HL-60 (cell line): Measurements from ENCODE around the gene FALEC. TPM values are rescaled to one million over a fixed set of nuclear protein-coding genes. Genes with fewer than 3 reads are reported as not detected.

Experiments used
- DNase-seq, 2 experiments: peaks; one replicate each; pipeline ENCODE4 v3.0.0-alpha.2; 2010 to 2020; ENCODE audit warnings: low read depth in 1 of 2, low spot score in 1 of 2
- H3K27ac ChIP-seq: fragments of 250-450 bp; sonication (Bioruptor Pico); replicated peaks from 2 replicates; pipeline ENCODE4 v1.5.1; 2020; ENCODE audit warnings: mild to moderate bottlenecking, moderate library complexity
- H3K27me3 ChIP-seq: fragments of 250-450 bp; sonication (Bioruptor Pico); 2 replicates; pipeline ENCODE4 v1.5.1; 2021; ENCODE audit warnings: mild to moderate bottlenecking, moderate library complexity; ENCODE audit not compliant: insufficient read depth, poor library complexity, severe bottlenecking
- H3K4me3 ChIP-seq: replicated peaks from 2 replicates; pipeline ENCODE4 v1.5.1; 2011; ENCODE audit warnings: mild to moderate bottlenecking, control low read depth, low read length; ENCODE audit not compliant: insufficient read depth
- GABPA ChIP-seq: IDR thresholded peaks from 2 replicates; pipeline ENCODE4 v1.6.1; 2012; ENCODE audit warnings: low read depth
- POLR2AphosphoS5 ChIP-seq: IDR thresholded peaks from 2 replicates; pipeline ENCODE4 v1.6.1; 2012; ENCODE audit warnings: low read depth
- SPI1 ChIP-seq: IDR thresholded peaks from 2 replicates; pipeline ENCODE4 v1.6.1; 2012; ENCODE audit warnings: low read depth, mild to moderate bottlenecking, borderline replicate concordance
- microRNA-seq: library from miRNA; unstranded; fragments of <30 nt; microRNA quantifications from one replicate; pipeline ENCODE4, GENCODE V29; 2018
- TF ChIP-seq, protein P1 (sequence below): IDR thresholded peaks from one replicate; pipeline ENCODE4 v1.5.1; 2011; ENCODE audit warnings: low read length, control low read depth, inconsistent platforms; ENCODE audit not compliant: insufficient read depth
- TF ChIP-seq, protein P2 (sequence below): IDR thresholded peaks from 2 replicates; pipeline ENCODE4 v1.6.1; 2012; ENCODE audit warnings: low read depth; ENCODE audit not compliant: insufficient replicate concordance

FALEC gene

DNA sequence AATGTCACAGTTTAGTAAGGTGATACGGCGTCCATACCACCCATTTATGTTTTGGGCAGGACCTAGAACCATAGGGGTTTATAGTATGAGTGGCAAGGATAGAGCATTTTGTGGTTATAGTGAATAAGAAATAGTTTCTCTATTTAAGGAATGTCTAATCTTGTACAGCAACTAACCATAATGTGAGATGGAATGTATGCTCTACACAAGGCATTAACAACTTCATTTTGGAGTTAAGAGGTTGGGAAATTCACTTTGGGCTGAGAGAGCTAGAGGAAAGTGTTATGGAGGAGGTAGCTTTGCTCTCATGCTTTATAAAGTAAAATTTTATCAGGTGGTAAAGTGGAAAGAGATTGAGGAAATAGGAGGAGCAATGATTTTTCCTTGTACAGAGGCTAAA is 66.8 kb downstream of the FALEC start:
- no peak for DNase-seq
- no peak overlapping the region for H3K27ac ChIP-seq

More for the DNA sequence above, 66.8 kb downstream of the FALEC start:
- Histone ChIP-seq H3K4me3 (no peak overlapping the region), H3K27me3 (no peaks in the 10 kb centered on the region)
- TF ChIP-seq GABPA (no peak), SPI1 (no peak), POLR2AphosphoS5 (no peak)
- TF ChIP-seq, protein P1, sequence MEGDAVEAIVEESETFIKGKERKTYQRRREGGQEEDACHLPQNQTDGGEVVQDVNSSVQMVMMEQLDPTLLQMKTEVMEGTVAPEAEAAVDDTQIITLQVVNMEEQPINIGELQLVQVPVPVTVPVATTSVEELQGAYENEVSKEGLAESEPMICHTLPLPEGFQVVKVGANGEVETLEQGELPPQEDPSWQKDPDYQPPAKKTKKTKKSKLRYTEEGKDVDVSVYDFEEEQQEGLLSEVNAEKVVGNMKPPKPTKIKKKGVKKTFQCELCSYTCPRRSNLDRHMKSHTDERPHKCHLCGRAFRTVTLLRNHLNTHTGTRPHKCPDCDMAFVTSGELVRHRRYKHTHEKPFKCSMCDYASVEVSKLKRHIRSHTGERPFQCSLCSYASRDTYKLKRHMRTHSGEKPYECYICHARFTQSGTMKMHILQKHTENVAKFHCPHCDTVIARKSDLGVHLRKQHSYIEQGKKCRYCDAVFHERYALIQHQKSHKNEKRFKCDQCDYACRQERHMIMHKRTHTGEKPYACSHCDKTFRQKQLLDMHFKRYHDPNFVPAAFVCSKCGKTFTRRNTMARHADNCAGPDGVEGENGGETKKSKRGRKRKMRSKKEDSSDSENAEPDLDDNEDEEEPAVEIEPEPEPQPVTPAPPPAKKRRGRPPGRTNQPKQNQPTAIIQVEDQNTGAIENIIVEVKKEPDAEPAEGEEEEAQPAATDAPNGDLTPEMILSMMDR, result no peak
- TF ChIP-seq, protein P2, sequence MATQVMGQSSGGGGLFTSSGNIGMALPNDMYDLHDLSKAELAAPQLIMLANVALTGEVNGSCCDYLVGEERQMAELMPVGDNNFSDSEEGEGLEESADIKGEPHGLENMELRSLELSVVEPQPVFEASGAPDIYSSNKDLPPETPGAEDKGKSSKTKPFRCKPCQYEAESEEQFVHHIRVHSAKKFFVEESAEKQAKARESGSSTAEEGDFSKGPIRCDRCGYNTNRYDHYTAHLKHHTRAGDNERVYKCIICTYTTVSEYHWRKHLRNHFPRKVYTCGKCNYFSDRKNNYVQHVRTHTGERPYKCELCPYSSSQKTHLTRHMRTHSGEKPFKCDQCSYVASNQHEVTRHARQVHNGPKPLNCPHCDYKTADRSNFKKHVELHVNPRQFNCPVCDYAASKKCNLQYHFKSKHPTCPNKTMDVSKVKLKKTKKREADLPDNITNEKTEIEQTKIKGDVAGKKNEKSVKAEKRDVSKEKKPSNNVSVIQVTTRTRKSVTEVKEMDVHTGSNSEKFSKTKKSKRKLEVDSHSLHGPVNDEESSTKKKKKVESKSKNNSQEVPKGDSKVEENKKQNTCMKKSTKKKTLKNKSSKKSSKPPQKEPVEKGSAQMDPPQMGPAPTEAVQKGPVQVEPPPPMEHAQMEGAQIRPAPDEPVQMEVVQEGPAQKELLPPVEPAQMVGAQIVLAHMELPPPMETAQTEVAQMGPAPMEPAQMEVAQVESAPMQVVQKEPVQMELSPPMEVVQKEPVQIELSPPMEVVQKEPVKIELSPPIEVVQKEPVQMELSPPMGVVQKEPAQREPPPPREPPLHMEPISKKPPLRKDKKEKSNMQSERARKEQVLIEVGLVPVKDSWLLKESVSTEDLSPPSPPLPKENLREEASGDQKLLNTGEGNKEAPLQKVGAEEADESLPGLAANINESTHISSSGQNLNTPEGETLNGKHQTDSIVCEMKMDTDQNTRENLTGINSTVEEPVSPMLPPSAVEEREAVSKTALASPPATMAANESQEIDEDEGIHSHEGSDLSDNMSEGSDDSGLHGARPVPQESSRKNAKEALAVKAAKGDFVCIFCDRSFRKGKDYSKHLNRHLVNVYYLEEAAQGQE, result no peak

Small RNA genes within 50 kb of the gene (microRNA-seq; reads per million reads assigned to microRNA genes)
- gene MIR4257 (not detected), gene MIR6878 (not detected)
